NCI-H510A (cell line): ENCODE measurements around the gene DIDO1.
A peak's percentile ranks its signal among the peaks of the same experiment; 100 is the strongest.

Experiments used
- DNase-seq: peaks from one replicate; lab custom pipeline; 2025; lab: John Stamatoyannopoulos, UW

DIDO1 gene

DNA sequence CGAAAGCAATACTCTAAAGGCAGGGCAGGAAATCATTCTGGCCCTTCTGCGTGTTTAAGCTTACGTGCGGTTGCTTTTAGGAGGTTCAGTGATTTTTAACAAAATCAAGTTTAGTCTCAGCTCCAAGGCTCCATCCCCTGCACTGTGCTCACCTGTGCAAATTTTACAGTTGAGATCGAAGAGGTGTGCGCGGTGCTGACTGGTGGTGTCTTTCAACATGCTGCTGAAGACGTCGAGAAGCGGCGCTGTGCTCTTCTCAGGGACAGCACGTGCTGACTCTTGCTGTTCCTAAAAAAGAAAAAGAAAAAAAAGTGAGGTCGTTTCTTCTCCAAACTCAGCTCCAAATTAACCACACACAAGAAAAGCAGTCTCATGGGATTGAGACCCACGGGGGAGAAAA, 32.0 kb downstream of the DIDO1 start:
- DNase-seq = no peak

DNA sequence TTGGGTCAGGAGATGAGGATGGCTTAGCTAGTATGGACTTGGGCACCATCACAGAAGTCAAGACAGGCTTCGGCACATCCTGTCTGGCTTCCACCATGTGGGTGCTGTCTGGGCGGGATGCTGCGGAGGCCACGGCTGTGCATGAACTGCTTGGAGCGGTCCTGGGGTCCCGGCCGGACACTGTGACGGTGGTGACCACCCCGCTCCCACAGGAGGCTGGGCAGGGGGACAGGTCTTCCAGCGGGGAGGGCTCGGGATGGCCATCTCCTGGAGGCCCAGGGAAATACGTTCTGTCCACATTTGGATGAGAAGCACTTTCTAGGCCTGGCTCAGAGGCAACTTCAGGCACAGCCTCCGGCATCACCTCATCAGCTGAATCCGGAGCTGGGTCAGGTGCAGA, 32.6 kb downstream of the DIDO1 start:
- no peak for DNase-seq

- no peak for DNase-seq
These were observed 33.7 kb downstream of the DIDO1 start for GRCh38 chr20:62892348-62893304.

- no peak for DNase-seq
These were observed 35.2 kb downstream of the DIDO1 start for GRCh38 chr20:62891111-62891510.

DNA sequence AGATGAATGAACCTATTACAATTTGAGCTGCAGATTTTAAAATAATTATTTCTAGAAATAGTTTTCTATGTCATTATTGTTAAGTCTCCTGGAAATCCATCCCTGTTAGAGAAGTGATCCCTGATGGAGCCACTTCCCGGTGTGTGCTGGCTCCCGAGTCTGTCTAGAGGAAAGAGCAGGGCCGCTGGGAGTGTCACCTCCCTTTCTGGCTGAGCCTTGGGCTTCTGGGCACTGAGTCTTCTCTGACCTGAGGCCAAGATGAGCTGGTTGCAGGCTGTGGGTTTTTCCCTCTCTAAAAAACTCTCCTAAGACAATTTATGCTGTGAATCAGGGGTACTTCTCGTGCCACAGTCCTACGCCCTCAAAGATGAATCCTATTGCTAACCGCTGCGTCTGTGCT, 35.9 kb downstream of the DIDO1 start:
- DNase-seq = no peak

DNA sequence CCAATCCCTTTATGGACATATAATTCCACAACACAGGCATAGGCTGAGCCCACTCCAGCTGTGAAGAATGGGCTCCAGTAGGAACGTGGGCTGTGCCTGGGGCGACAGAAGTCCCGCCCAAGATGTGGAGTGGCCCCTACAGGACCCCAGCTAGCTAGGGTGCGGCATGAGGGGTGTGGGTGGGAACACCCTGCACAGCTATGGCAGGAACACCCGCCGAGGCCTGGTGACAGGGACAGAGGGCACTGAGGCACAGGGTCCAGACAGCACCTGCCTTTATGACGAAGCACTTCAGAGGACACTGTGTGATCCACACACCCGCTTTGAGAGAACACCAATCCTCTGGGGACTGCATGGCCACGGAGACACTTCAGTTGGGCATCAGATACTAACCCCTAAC, 36.4 kb downstream of the DIDO1 start:
- no peak for DNase-seq

GRCh38 chr20:62889411-62889810, 36.9 kb downstream of the DIDO1 start:
- DNase-seq = no peak

DNA sequence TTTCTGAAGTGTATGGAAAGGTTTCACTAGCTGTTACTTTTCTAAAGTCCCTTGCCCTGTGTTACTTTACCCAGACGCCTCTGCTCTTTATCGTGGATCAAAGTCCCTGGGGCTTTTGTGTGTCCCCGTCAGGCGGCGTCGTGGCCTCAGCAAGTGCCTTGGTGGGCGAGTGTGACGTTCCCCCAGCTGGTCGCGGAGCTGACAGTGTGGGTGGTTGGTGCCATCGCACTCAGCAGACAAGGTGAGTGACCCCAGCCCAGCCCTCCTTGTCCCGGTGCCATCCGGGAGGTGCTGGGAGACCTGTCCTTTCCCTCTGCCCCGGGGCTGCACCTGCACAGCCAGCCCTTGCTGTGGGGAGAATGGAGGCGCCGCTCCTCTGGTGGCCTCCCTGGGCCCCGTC, 37.4 kb downstream of the DIDO1 start:
- no peak for DNase-seq

- no peak for DNase-seq
These were observed 37.9 kb downstream of the DIDO1 start for GRCh38 chr20:62888406-62888805.

DNA sequence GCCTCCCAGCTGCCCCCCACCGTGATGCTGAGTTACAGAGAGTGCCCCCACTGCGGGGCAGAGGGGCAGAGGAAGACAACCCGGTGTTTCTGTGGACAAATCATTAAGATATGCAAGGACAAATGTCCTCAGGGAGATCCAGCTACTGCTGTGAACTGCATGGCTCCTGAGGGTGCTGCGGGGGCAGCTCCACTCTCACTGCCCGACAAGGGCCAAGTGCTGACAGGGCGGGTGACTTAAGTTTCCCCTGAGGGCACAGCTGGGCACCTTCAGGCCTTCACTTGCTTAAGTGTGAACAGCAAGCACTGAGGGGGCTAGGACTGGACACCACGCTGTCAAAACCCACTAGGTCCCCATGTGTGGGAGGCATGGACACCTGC, 38.5 kb downstream of the DIDO1 start:
- no peak for DNase-seq

DNA sequence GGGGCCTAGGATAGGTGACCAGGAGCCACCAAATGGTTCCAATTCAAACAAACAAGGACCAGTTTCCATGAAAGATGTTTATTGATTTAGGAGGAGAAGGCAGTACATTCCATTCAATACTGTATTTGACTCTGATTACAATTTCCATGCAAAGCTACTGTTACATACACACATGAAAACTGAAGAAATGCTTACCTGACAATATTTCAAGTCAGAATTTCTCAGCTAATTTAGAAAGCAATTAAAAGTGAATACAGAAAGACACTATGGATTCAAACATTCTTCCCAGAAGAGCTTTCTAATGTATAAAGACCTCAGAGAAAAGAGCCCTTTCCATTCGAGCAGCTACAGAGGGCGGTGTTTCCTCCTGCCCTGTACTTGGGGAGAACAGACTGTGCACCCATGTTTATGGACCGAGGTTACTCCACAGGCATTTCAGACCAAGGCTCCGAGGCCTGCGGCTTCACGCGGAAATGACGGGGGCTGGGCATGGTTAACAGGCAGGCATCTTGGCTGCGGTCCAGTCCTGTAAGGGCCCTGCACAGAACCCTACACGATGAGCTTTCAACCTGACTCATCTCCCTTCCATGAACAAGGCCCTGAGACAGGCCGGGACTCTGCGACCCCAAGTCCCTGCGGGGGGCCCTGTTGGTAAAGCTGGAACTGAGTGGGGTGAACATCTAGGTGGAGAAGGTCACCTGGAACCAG, 39.0 kb downstream of the DIDO1 start:
- peak; percentile 60 for DNase-seq

GRCh38 chr20:62886709-62887058, 39.6 kb downstream of the DIDO1 start:
- no peak for DNase-seq

DNA sequence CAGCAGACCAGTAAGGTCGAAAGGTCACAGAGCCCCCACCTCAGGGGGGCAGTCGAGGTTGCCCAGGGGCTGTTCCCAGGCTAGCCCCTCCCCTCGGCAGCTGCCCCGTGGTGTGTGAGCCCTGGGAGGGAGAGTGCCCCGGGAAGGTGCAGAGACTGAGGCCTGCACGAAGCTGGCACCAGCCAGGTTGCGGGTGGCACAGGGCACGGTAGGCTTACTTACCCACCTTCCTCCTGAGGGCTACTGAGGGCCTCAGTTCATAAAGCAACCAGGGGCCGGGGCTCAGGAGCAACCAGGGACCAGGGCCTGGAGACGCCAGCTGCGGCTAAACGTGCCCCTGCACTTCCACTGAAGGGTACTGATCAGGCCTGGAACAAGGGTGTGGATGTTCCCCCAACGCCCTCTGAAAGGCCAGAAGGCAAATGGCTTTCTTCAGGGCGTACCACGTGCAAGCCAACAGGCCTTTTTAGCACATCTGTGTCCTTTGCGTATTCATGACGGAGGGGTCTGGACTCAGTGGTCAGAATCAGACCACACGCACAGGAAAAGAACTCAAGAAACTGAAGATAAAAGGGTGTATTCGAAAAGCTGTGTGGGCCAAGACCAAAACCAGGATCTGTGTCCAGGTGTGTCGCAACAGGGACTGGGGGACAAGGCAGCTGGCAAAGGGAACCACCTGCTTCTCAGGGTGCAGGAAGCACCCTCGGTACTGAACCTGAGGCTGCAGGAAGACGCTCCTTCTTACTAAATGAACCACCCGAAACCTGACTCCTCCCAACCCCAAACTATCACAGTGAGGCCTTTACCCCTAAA, 40.2 kb downstream of the DIDO1 start:
- peak; percentile 31 for DNase-seq

DNA sequence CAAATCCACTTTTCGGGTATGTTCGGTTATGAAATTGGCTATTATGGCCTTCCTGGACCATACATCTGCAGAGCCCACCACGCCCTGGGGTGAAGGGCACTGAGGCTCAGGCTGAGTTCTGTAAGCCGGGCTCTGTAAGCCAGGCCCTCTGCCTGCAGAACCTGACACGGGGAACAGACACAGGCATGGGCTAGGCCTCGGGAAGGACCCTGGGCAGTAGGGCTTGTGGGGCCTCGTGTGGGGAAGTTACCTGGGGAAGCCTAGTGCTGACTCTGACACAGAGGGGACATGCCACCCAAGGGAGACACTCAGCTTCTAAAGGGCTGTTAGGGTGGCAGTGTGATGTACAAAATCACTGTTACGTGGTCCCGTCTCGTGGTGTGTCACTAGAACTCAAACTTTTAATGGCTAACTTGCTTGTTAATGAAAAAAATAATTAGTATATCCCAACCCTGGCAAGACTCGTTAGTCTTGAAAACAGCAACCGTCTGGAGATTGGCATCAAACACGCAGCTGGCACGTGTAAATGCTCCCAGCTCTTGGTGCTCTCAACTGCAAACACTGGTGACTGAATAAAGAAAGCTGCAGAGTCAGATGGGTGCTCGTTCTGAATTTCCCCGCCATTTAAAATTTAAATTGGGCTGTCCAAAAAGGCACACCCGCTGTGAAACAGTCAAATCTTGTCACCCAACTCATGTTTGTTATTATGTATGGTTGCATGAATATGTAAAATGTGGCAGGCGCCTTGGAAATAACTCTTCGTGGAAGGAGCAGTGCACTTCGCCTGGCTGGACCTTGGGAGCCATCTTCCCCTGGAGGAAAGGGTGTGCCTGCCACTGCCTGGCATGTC, 41.0 kb downstream of the DIDO1 start:
- DNase-seq = no peak

- no peak for DNase-seq
These were observed 41.7 kb downstream of the DIDO1 start for GRCh38 chr20:62884556-62884955.

DNA sequence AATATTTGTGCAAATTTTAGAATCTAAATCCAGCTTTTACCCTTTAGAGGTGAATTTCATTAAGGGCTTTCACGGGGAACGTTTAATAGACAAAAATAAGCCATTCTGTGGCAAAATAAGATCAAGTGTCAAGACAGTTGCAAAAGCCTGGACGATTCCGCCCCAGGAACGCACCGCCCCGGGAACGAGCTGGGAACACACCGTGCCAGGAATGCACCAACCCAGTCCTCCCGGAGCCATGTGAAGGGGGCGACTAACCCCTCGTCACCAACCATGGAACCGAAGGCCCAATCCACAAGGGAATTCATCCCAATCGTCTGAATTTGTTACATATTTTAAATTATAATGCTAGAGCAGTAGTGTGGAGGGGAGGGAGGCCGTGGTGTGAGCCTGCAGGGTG, 43.9 kb downstream of the DIDO1 start:
- no peak for DNase-seq

GRCh38 chr20:62881662-62882395, 44.5 kb downstream of the DIDO1 start:
- no peak for DNase-seq

DNA sequence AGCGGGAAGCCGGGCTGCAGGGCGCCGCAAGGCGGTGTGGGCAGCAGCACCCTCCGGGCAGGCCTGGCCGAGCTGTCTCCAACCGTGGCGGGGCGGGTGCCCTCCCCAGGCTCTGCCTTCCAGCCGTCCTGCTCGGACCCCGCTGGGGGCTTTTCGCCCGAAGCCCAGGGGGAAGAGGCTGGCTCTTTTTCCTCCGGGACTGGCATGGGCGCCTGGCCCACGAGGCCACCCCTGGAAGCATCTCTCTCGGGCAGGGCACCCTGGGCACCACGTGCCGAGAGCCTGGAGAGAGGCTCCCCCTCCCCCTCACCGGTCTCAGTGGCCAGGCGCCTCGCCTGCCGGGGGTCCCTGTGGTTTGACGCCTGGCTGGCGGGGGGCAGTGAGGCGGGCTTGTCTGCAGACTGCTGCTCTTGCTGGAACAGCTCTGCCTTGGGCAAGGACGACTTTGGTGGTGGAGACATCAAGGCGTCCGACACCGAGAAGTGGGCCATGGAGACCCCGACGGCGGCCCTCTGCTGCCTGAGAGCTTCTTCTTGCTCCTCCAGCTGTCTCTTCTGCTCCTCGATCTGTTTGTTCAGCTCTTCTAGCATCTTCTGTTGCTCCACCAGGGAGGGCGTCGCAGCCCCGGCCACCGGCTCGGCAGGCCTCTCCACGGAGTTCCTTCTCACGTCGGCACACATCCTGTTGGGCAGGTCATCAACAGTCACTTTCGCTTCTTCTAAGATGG, 45.2 kb downstream of the DIDO1 start:
- DNase-seq = no peak

GRCh38 chr20:62880147-62880934, 46.0 kb downstream of the DIDO1 start:
- no peak for DNase-seq
